PC-9 (cell line): Measurements from ENCODE around the gene SPDYE2. TPM values are rescaled to one million over a fixed set of nuclear protein-coding genes. Genes with fewer than 3 reads are reported as not detected.
"Not testable (repeated sequence)": the region's sequence is repeated elsewhere in the genome, so short reads cannot be mapped to it uniquely, and the experiment has no call there.

Source experiments
- BruUV-seq: library from RNA; stranded (reverse); fragments of 400-500 nt; replicated peaks from 2 replicates; lab custom pipeline; 2021; lab: Mats Ljungman, UMichigan
- CTCF ChIA-PET: fragments of 300-600 bp; sonication (Branson Sonifier 250); formaldehyde crosslinking; loops from one replicate; lab custom pipeline; 2022; ENCODE audit warnings: antibody characterized with exemption; lab: Charles Lee
- POLR2A ChIA-PET: fragments of 300-600 bp; sonication (Branson Sonifier 250); formaldehyde crosslinking; loops from one replicate; lab custom pipeline; 2022; ENCODE audit warnings: antibody characterized with exemption; ENCODE audit not compliant: unreplicated experiment; lab: Charles Lee
- DNase-seq, 2 experiments: peaks; one replicate each; pipeline versions ENCODE4 v3.0.0 to v3.0.0-alpha.2; 2015 to 2022; ENCODE audit warnings: mixed read lengths in 1 of 2
- H2AFZ ChIP-seq: fragments of 200-600 bp; sonication (generic); 2 replicates; pipeline ENCODE4 v1.8.1; 2017; ENCODE audit warnings: antibody characterized with exemption
- H3F3A ChIP-seq: fragments of 200-600 bp; sonication (generic); 2 replicates; pipeline ENCODE4 v1.8.1; 2017; ENCODE audit warnings: antibody characterized with exemption, mild to moderate bottlenecking, low read depth; ENCODE audit not compliant: insufficient read depth
- H3K27ac ChIP-seq: fragments of 200-600 bp; sonication (generic); 2 replicates; pipeline ENCODE4 v1.6.1; 2016; ENCODE audit warnings: mixed run types
- H3K27me3 ChIP-seq: fragments of 200-600 bp; sonication (generic); 2 replicates; pipeline ENCODE4 v1.6.1; 2016; ENCODE audit warnings: low read depth, mixed run types; ENCODE audit not compliant: insufficient read depth
- H3K36me3 ChIP-seq: fragments of 200-600 bp; sonication (generic); 2 replicates; pipeline ENCODE4 v1.6.1; 2016; ENCODE audit warnings: low read depth, mixed run types
- H3K4me1 ChIP-seq: fragments of 200-600 bp; sonication (generic); replicated peaks from 2 replicates; pipeline ENCODE4 v1.6.1; 2016; ENCODE audit warnings: mixed run types; ENCODE audit not compliant: insufficient read depth
- H3K4me2 ChIP-seq: fragments of 200-600 bp; sonication (generic); 2 replicates; pipeline ENCODE4 v1.6.1; 2017; ENCODE audit warnings: mixed run types
- H3K4me3 ChIP-seq: fragments of 200-600 bp; sonication (generic); 2 replicates; pipeline ENCODE4 v1.6.1; 2016; ENCODE audit warnings: mixed run types
- H3K79me2 ChIP-seq: fragments of 200-600 bp; sonication (generic); 2 replicates; pipeline ENCODE4 v1.6.1; 2017; ENCODE audit warnings: low read depth, mixed run types
- H3K9me2 ChIP-seq: fragments of 200-600 bp; sonication (generic); 2 replicates; pipeline ENCODE4 v1.8.1; 2017; ENCODE audit warnings: mild to moderate bottlenecking; ENCODE audit not compliant: insufficient read depth
- H3K9me3 ChIP-seq: fragments of 200-600 bp; sonication (generic); 2 replicates; pipeline ENCODE4 v1.8.1; 2016; ENCODE audit warnings: low read depth; ENCODE audit not compliant: insufficient read depth
- H4K20me1 ChIP-seq: fragments of 200-600 bp; sonication (generic); 2 replicates; pipeline ENCODE4 v1.8.1; 2017; ENCODE audit not compliant: insufficient read depth
- intact Hi-C: fragments of 100-400 bp; cut with micrococcal nuclease; formaldehyde crosslinking; loops from one replicate; pipeline ENCODE4 v1.10.0; 2022; ENCODE audit not compliant: unreplicated experiment
- total RNA-seq: library from RNA; stranded (reverse); gene quantifications from 2 replicates; pipeline ENCODE4 v1.2.3, GENCODE V29; 2021
- TF ChIP-seq, protein P1 (sequence below): fragments of 200-600 bp; sonication (generic); conservative IDR thresholded peaks from 2 replicates; pipeline ENCODE4 v1.6.1; 2017; ENCODE audit warnings: mixed run types, antibody characterized with exemption, mild to moderate bottlenecking, moderate library complexity

Gene SPDYE2
- total RNA-seq, 1 experiment from 2014 or later = not detected

- POLR2A ChIA-PET = interaction anchor here (0.6 kb wide), 1 partner anchor 576 kb away, joined by 3 read pairs; no protein-coding TSS in a partner anchor
- CTCF ChIA-PET = not testable (repeated sequence)
Measured at GRCh38 chr7:102572261-102573239, 21.5 kb downstream of the SPDYE2 start, which contains the start of gene POLR2J3. POLR2J3 (minus strand) TSS chr7:102572583; CDS start chr7:102572521, 62 bp downstream.

GRCh38 chr7:102574607-102575006, 23.6 kb downstream of the SPDYE2 start:
- H3K36me3 ChIP-seq, H3K79me2 ChIP-seq, H3K9me2 ChIP-seq, DNase-seq, H3K9me3 ChIP-seq, H3K4me1 ChIP-seq, CTCF ChIA-PET, H3F3A ChIP-seq, H2AFZ ChIP-seq, H3K4me2 ChIP-seq, H3K27ac ChIP-seq, H3K27me3 ChIP-seq, BruUV-seq, intact Hi-C loops, H3K4me3 ChIP-seq, POLR2A ChIA-PET, H4K20me1 ChIP-seq: not testable (repeated sequence)

More at GRCh38 chr7:102572261-102573239, 21.5 kb downstream of the SPDYE2 start, which contains the start of gene POLR2J3:
- H3K36me3 ChIP-seq, H3K9me3 ChIP-seq, intact Hi-C loops, H3K4me1 ChIP-seq, H3K9me2 ChIP-seq, BruUV-seq, H3F3A ChIP-seq, H3K79me2 ChIP-seq, H4K20me1 ChIP-seq, H3K27me3 ChIP-seq: not testable (repeated sequence)
- DNase-seq = peak; percentile 71 to 100
- TF ChIP-seq, protein P1, sequence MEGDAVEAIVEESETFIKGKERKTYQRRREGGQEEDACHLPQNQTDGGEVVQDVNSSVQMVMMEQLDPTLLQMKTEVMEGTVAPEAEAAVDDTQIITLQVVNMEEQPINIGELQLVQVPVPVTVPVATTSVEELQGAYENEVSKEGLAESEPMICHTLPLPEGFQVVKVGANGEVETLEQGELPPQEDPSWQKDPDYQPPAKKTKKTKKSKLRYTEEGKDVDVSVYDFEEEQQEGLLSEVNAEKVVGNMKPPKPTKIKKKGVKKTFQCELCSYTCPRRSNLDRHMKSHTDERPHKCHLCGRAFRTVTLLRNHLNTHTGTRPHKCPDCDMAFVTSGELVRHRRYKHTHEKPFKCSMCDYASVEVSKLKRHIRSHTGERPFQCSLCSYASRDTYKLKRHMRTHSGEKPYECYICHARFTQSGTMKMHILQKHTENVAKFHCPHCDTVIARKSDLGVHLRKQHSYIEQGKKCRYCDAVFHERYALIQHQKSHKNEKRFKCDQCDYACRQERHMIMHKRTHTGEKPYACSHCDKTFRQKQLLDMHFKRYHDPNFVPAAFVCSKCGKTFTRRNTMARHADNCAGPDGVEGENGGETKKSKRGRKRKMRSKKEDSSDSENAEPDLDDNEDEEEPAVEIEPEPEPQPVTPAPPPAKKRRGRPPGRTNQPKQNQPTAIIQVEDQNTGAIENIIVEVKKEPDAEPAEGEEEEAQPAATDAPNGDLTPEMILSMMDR = peak; percentile 73
- Histone ChIP-seq H2AFZ (peak within 1 kb of the TSS; percentile 88), H3K4me3 (peak within 1 kb of the TSS; percentile 83), H3K4me2 (peak within 1 kb of the TSS; percentile 61), H3K27ac (peak within 1 kb of the TSS; percentile 31; the same call in 1 of the 2 replicates)

DNA sequence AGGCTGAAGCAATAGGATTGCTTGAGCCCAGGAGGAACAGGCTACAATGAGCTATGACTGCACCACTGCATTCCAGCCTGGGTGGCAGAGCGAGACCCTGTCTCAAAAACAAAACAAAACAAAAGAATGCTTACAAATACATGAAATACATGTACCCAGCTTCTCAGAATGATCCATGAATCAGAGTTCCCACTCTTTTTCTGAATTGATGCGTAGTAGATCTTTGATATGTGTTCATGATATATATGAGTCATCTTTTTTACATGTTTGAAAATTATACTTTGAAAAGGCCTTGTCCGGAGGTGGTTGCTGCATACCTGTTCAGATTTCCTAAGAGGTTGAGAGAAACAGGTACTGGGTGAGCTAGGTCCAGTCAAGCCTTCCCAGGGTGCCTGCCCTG, 25.3 kb downstream of the SPDYE2 start:
- H3K36me3 ChIP-seq, H3K4me1 ChIP-seq, intact Hi-C loops, H3K9me3 ChIP-seq, DNase-seq, H3F3A ChIP-seq, CTCF ChIA-PET, H2AFZ ChIP-seq, BruUV-seq, H3K27me3 ChIP-seq, H3K79me2 ChIP-seq, H3K9me2 ChIP-seq, POLR2A ChIA-PET, H4K20me1 ChIP-seq, H3K27ac ChIP-seq, H3K4me3 ChIP-seq, H3K4me2 ChIP-seq: not testable (repeated sequence)

DNA sequence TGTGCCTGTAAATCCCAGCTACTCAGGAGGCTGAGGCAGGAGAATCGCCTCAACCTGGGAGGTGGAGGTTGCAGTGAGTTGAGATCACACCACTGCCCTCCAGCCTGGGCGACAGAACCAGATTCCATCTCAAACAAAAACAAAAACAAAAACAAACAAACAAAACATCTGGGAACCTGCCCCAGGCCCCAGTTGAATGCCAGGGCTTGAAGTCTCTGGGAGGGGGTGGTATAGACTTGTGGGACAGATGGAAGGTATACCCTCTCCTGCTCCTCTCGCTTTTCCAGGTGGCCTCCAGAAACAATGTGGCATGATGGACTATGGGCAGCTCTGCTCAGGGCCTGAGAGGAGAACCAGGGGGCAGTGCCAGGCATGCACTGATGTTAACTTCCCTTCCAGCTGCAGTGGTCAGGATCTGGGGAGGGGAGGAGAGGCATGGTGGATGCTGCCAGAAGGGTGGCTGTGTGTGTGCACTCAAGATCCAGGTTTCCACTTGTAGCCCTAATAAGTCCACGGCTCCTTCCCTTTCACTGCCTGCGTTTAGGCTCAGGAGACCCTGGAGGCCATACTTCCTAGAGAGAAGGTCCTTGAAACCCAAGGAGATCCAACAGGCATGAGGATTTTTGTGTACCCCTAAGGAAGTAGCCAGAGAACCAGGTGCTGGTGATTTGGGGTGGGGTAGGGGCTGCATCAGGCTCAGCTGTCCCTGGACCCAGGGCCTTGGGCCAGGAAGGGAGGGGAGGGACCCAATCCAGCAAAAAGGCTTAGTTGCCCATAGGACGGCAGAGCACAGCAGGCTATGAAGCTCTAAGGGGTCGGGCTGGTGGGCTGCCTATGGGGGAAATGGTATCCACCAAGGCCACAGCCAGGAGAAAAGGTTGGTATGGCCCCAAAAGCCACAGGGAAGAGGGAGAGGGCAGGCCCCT, 26.6 kb downstream of the SPDYE2 start:
- H4K20me1 ChIP-seq, intact Hi-C loops, H3K4me1 ChIP-seq, H3K9me2 ChIP-seq, H3K4me2 ChIP-seq, POLR2A ChIA-PET, BruUV-seq, H3F3A ChIP-seq, H3K4me3 ChIP-seq, H3K79me2 ChIP-seq, H2AFZ ChIP-seq, CTCF ChIA-PET, H3K36me3 ChIP-seq, H3K27me3 ChIP-seq, H3K9me3 ChIP-seq, H3K27ac ChIP-seq: not testable (repeated sequence)
- DNase-seq = peak in 1 of 2 experiments; percentile 3

DNA sequence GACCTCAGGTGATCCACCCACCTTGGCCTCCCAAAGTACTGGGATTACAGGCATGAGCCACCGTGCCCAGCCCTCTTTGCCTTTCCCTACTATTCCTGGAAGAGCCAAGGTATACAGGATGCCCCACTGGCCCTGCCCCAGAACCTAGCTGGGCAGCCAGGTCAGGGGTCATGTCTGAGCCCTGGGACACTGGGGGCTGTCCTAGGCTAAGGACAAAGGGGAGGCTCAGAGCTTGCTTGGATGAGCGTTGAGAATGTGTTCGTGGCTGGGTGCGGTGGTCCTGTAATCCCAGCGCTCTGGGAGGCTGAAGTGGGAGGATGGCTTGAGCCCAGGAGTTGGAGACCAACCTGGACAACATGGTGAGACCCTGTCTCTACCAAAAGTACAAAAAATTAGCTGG, 27.5 kb downstream of the SPDYE2 start:
- not testable (repeated sequence) for H3K36me3 ChIP-seq, DNase-seq, BruUV-seq

DNA sequence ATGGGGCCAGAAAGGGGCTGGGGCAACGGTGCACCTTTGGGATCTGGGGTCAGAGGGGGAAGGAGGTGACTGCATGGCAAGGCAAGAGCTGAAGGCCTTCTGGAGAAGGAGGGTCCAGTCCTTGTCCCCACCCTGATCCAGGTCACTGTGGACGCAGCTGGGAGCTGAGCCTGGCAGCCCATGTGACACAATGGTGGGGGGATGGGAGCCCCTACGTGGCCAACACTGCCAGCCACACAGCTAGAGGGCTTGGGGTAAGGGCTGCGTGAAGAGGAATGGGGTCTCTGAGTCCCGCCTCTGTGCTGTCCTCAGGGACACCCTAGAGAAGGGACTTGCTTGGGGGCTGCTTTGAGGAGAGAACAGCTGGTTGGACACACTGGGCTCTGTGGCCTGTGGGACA, 30.7 kb downstream of the SPDYE2 start:
- H3K27me3 ChIP-seq, H3K9me3 ChIP-seq, BruUV-seq, H3K4me1 ChIP-seq, H4K20me1 ChIP-seq, H2AFZ ChIP-seq, H3K4me2 ChIP-seq, H3F3A ChIP-seq, H3K79me2 ChIP-seq, DNase-seq, POLR2A ChIA-PET, H3K36me3 ChIP-seq, H3K4me3 ChIP-seq, H3K9me2 ChIP-seq, CTCF ChIA-PET, H3K27ac ChIP-seq, intact Hi-C loops: not testable (repeated sequence)

More for the DNA sequence above, 27.5 kb downstream of the SPDYE2 start:
- intact Hi-C loops, H2AFZ ChIP-seq, CTCF ChIA-PET, POLR2A ChIA-PET, H3K9me3 ChIP-seq, H3K4me1 ChIP-seq, H3K9me2 ChIP-seq, H3K4me2 ChIP-seq, H3K27ac ChIP-seq, H3K79me2 ChIP-seq, H3F3A ChIP-seq, H4K20me1 ChIP-seq, H3K4me3 ChIP-seq, H3K27me3 ChIP-seq: not testable (repeated sequence)
